ENCODE data around the gene BAHCC1. TPM values are rescaled to one million over a fixed set of nuclear protein-coding genes. Genes with fewer than 3 reads are reported as not detected.

The BAHCC1 gene
- total RNA-seq, 1 donor = 6.5 TPM

GRCh38 chr17:81470944-81471817, 75.9 kb downstream of the BAHCC1 start:
- no peak for TF ChIP-seq CTCF (IDR thresholded peaks at IDR 0.05; ENCODE audit: insufficient read depth, low read depth, low read length)
- DNase-seq (ENCODE audit: low read depth) = no peak
- no peak overlapping the region for H3K4me3 ChIP-seq (ENCODE audit: low read depth, low read length)

DNA sequence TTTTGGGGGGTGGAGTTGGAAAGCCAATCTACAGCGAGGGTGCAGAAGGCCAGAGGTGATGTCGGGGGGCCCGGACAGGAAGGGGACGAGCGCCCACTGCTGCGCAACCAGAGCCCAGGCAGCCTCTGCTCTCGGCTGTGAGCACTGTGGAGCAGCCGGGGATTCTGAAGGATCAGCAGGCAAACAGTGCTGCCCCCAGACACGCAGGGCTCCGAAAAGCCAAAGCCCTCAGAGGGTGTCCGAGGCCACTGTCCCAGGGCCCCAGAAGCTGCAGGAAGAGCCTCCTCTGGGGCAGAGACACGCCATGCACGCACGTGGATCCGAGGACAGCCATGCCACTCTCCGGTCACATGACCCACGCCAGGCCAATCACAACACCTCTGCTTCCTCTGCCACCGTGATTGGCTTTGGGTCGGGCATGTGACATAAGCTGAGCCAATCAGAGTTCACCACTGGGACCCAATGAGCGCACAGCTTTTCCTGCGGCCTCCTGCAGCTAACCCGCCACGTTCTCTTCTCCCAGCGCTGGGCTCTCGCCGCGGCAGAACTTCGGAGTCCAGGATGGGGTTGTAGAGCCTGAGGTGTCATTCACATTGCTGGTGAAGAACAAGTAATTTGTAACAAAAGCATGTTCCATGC, 76.7 kb downstream of the BAHCC1 start:
- TF ChIP-seq CTCF (IDR thresholded peaks at IDR 0.05; ENCODE audit: insufficient read depth, low read depth, low read length) = peak; percentile 46
- DNase-seq (ENCODE audit: low read depth) = peak; percentile 80
- H3K4me3 ChIP-seq (ENCODE audit: low read depth, low read length) = no peak overlapping the region

DNA sequence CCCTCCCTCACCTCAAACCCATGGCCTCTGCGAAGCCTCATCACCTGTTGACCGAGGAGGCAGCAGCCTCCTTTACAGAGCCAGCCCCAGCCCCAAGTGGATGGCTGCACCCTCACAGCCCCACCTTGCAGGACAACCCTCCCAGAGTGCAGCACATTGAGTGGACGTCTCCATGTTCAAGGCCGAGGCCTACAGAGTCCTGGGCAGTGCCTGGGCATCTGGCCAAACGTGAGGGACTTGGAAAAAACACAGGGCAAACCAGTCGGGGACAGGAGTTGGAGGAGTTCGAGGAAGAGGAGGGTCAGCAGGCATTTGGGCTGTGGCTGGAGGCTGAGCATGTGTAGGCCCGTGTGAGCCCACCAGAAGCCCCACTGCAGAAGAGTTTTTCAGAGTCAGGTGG, 77.8 kb downstream of the BAHCC1 start:
- TF ChIP-seq CTCF (IDR thresholded peaks at IDR 0.05; ENCODE audit: insufficient read depth, low read depth, low read length) = no peak
- H3K4me3 ChIP-seq (ENCODE audit: low read depth, low read length) = no peak overlapping the region
- DNase-seq (ENCODE audit: low read depth) = no peak

GRCh38 chr17:81474958-81475357, 79.7 kb downstream of the BAHCC1 start:
- no peak overlapping the region for H3K4me3 ChIP-seq (ENCODE audit: low read depth, low read length)

GRCh38 chr17:81476097-81476496, 80.8 kb downstream of the BAHCC1 start:
- no peak for TF ChIP-seq CTCF (IDR thresholded peaks at IDR 0.05; ENCODE audit: insufficient read depth, low read depth, low read length)
- DNase-seq (ENCODE audit: low read depth) = no peak

More at GRCh38 chr17:81474958-81475357, 79.7 kb downstream of the BAHCC1 start:
- TF ChIP-seq CTCF (IDR thresholded peaks at IDR 0.05; ENCODE audit: insufficient read depth, low read depth, low read length) = no peak
- no peak for DNase-seq (ENCODE audit: low read depth)

GRCh38 chr17:81476635-81477034, 81.4 kb downstream of the BAHCC1 start:
- no peak overlapping the region for H3K4me3 ChIP-seq (ENCODE audit: low read depth, low read length)
- no peak for TF ChIP-seq CTCF (IDR thresholded peaks at IDR 0.05; ENCODE audit: insufficient read depth, low read depth, low read length)
- no peak for DNase-seq (ENCODE audit: low read depth)

More at GRCh38 chr17:81476097-81476496, 80.8 kb downstream of the BAHCC1 start:
- no peak overlapping the region for H3K4me3 ChIP-seq (ENCODE audit: low read depth, low read length)
